Astrocyte (in vitro differentiated cells and primary cell): ENCODE measurements around the gene NOVA1.

Source experiments
- EZH2 ChIP-seq: IDR thresholded peaks from 2 replicates; pipeline ENCODE4 v1.6.1; 2012; ENCODE audit warnings: mild to moderate bottlenecking, low read length, inconsistent platforms; ENCODE audit not compliant: insufficient read depth
- TF ChIP-seq, protein P1 (sequence below): IDR thresholded peaks from 2 replicates; pipeline ENCODE4 v1.5.1; 2011; ENCODE audit warnings: low read depth, mild to moderate bottlenecking, inconsistent platforms, low read length, moderate library complexity; ENCODE audit not compliant: insufficient read depth

DNA sequence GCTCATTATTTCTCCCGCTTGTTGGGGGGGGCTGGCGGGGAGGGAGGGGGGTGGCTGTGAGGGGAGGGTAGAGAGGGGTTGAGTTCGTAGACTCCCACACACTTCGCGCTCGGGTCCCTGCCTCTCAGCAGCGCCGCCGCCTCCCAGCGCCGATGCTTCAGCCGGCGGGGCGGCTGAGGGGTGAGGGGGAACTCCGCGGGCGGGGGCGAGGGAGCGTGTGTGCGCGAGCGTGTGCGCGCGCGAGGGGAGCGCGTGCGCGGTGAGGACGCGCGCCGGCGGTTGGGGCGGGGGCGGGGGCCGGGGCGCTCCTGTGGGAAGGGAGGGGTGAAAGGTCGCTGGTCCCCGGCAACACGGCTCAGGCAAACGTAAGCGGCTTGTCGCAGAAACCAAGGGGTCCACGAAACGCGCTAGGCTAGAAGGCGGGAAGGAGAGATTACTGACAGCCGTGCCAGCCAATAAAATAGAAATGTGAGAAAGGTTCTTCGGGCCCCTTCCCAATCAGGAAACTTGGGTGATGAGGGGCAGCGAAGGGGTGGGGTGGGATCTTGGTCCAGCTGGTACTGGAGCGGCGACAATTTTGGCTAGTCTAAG lies 343 bp upstream of the NOVA1 start:
- TF ChIP-seq, protein P1, sequence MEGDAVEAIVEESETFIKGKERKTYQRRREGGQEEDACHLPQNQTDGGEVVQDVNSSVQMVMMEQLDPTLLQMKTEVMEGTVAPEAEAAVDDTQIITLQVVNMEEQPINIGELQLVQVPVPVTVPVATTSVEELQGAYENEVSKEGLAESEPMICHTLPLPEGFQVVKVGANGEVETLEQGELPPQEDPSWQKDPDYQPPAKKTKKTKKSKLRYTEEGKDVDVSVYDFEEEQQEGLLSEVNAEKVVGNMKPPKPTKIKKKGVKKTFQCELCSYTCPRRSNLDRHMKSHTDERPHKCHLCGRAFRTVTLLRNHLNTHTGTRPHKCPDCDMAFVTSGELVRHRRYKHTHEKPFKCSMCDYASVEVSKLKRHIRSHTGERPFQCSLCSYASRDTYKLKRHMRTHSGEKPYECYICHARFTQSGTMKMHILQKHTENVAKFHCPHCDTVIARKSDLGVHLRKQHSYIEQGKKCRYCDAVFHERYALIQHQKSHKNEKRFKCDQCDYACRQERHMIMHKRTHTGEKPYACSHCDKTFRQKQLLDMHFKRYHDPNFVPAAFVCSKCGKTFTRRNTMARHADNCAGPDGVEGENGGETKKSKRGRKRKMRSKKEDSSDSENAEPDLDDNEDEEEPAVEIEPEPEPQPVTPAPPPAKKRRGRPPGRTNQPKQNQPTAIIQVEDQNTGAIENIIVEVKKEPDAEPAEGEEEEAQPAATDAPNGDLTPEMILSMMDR: no peak
- TF ChIP-seq EZH2: no peak
